Ishikawa (cell line): ENCODE measurements around the gene HERC2.

Source experiments
- CEBPB ChIP-seq: IDR thresholded peaks from 2 replicates; pipeline ENCODE4 v1.6.1; 2012
- CREB1 ChIP-seq: IDR thresholded peaks from 2 replicates; pipeline ENCODE4 v1.6.1; 2012; ENCODE audit warnings: low read depth
- EP300 ChIP-seq: IDR thresholded peaks from 2 replicates; pipeline ENCODE4 v1.6.1; 2012; ENCODE audit warnings: borderline replicate concordance
- FOXM1 ChIP-seq: IDR thresholded peaks from 2 replicates; pipeline ENCODE4 v1.6.1; 2012; ENCODE audit warnings: low read depth, borderline replicate concordance
- MAX ChIP-seq: IDR thresholded peaks from 2 replicates; pipeline ENCODE4 v1.6.1; 2012
- RAD21 ChIP-seq: IDR thresholded peaks from 2 replicates; pipeline ENCODE4 v1.6.1; 2012; ENCODE audit warnings: low read depth
- TAF1 ChIP-seq: IDR thresholded peaks from 2 replicates; pipeline ENCODE4 v1.6.1; 2012; ENCODE audit warnings: low read depth, mild to moderate bottlenecking
- TCF12 ChIP-seq: IDR thresholded peaks from 2 replicates; pipeline ENCODE4 v1.6.1; 2012; ENCODE audit warnings: low read depth
- TEAD4 ChIP-seq: IDR thresholded peaks from 2 replicates; pipeline ENCODE4 v1.6.1; 2012
- YY1 ChIP-seq: IDR thresholded peaks from 2 replicates; pipeline ENCODE4 v1.6.1; 2012; ENCODE audit warnings: low read depth
- TF ChIP-seq, protein P1 (sequence below): IDR thresholded peaks from 2 replicates; pipeline ENCODE4 v1.6.1; 2012
- TF ChIP-seq, protein P2 (sequence below): IDR thresholded peaks from 2 replicates; pipeline ENCODE4 v1.6.1; 2012; ENCODE audit warnings: low read depth, mild to moderate bottlenecking

DNA sequence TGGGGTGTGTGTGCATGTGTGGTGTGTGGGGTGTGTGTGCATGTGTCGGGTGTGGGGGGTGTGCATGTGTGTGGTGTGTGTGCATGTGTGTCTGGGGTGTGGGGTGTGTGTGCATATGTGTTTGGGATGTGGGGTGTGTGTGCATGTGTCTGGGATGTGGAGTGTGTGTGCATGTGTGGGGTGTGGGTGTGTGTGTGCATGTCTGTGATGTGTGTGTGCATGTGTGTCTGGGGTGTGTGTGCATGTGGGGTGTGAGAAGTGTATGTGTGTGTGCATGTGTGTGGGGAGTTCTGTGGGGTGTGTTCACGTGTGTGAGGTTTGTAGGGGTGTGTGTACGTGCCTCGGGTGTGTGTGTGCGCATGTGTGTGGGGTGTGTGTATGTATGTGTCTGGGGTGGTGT is 216.2 kb downstream of the HERC2 start:
- TF ChIP-seq MAX (no peak), FOXM1 (no peak), EP300 (no peak), CEBPB (no peak), RAD21 (no peak), YY1 (no peak), TEAD4 (no peak), CREB1 (no peak), TAF1 (no peak), TCF12 (no peak)
- TF ChIP-seq, protein P1, sequence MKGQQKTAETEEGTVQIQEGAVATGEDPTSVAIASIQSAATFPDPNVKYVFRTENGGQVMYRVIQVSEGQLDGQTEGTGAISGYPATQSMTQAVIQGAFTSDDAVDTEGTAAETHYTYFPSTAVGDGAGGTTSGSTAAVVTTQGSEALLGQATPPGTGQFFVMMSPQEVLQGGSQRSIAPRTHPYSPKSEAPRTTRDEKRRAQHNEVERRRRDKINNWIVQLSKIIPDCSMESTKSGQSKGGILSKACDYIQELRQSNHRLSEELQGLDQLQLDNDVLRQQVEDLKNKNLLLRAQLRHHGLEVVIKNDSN: no peak
- TF ChIP-seq, protein P2, sequence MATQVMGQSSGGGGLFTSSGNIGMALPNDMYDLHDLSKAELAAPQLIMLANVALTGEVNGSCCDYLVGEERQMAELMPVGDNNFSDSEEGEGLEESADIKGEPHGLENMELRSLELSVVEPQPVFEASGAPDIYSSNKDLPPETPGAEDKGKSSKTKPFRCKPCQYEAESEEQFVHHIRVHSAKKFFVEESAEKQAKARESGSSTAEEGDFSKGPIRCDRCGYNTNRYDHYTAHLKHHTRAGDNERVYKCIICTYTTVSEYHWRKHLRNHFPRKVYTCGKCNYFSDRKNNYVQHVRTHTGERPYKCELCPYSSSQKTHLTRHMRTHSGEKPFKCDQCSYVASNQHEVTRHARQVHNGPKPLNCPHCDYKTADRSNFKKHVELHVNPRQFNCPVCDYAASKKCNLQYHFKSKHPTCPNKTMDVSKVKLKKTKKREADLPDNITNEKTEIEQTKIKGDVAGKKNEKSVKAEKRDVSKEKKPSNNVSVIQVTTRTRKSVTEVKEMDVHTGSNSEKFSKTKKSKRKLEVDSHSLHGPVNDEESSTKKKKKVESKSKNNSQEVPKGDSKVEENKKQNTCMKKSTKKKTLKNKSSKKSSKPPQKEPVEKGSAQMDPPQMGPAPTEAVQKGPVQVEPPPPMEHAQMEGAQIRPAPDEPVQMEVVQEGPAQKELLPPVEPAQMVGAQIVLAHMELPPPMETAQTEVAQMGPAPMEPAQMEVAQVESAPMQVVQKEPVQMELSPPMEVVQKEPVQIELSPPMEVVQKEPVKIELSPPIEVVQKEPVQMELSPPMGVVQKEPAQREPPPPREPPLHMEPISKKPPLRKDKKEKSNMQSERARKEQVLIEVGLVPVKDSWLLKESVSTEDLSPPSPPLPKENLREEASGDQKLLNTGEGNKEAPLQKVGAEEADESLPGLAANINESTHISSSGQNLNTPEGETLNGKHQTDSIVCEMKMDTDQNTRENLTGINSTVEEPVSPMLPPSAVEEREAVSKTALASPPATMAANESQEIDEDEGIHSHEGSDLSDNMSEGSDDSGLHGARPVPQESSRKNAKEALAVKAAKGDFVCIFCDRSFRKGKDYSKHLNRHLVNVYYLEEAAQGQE: no peak
